ENCODE results near the gene KLHL29. TPM values are rescaled to one million over a fixed set of nuclear protein-coding genes. Genes with fewer than 3 reads are reported as not detected.

KLHL29 gene
- total RNA-seq, 2 experiments from 2014 or later: 0.15 to 0.21 TPM

- ChIA-PET POLR2A (no interaction called here), CTCF (no interaction called here)
These were observed 247.4 kb downstream of the KLHL29 start for GRCh38 chr2:23632386-23632785.

- CTCF ChIA-PET: no interaction called here
- POLR2A ChIA-PET: no interaction called here
These were observed 247.9 kb downstream of the KLHL29 start for GRCh38 chr2:23632831-23633395.

DNA sequence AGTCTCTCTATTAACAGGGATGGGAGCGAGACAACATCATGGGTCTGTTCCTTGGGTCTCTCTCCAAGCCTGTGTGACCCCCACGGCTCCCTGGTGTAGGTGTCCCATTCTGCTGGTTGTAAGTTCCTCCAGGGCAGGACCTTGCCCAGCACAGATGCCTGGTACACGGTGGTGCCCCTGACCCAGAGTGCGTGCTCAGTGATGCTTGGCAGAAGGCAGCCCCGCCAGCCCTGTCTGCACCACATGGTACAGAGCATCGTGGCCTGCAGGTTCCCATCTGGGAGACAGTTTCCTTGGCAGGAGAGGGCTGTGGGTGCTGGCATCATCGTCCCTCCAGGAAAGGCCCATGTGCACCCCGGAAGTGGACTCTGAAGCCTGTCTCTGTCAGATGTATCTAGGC, 249.0 kb downstream of the KLHL29 start:
- CTCF ChIA-PET: no interaction called here
- POLR2A ChIA-PET: no interaction called here

GRCh38 chr2:23635442-23636340, 250.7 kb downstream of the KLHL29 start:
- POLR2A ChIA-PET: no interaction called here
- CTCF ChIA-PET: interaction anchor here (2.1 kb wide), 1 partner anchor 12 kb away, joined by 7 read pairs; no protein-coding TSS in a partner anchor

GRCh38 chr2:23636426-23636825, 251.4 kb downstream of the KLHL29 start:
- CTCF ChIA-PET: interaction anchor here (2.1 kb wide), 1 partner anchor 13 kb away, joined by 7 read pairs; no protein-coding TSS in a partner anchor

GRCh38 chr2:23637011-23637778, 252.2 kb downstream of the KLHL29 start:
- CTCF ChIA-PET: interaction anchor here (2.1 kb wide), 1 partner anchor 14 kb away, joined by 7 read pairs; no protein-coding TSS in a partner anchor
- POLR2A ChIA-PET: no interaction called here

More at GRCh38 chr2:23636426-23636825, 251.4 kb downstream of the KLHL29 start:
- POLR2A ChIA-PET: no interaction called here

- ChIA-PET POLR2A (no interaction called here), CTCF (no interaction called here)
These were observed 254.5 kb downstream of the KLHL29 start for GRCh38 chr2:23639406-23639982.

- CTCF ChIA-PET: no interaction called here
- POLR2A ChIA-PET: no interaction called here
These were observed 255.7 kb downstream of the KLHL29 start for GRCh38 chr2:23640711-23641110.

- ChIA-PET CTCF (no interaction called here), POLR2A (no interaction called here)
These were observed 257.5 kb downstream of the KLHL29 start for GRCh38 chr2:23642516-23642915.

DNA sequence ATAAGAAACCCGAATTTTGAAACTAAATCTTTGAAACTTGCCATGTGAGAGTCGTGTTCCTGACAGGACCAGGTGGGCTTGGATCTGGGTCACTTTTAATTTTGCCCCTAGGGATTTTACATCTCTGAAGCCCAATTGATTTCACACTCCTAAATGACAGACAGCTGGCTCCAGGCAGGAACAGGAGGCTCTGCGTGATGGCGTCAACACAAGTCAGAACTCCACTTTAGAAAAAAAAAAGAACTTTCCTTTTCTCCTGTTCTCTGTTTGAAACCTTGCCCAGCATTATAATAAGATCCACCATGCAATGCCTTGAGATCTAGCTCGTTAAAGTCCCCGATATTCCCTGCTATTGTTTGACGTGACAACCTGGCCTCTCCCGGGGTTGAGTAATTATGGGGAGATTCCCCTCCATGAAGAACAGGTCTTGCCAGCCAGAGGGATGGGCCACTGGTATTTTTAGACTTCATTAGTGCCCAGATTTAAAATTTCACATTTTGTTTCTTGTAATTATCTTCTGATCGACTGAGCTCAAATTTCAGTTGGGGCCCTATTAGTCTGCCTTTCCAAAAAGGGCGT, 260.3 kb downstream of the KLHL29 start:
- ChIA-PET CTCF (no interaction called here), POLR2A (no interaction called here)

DNA sequence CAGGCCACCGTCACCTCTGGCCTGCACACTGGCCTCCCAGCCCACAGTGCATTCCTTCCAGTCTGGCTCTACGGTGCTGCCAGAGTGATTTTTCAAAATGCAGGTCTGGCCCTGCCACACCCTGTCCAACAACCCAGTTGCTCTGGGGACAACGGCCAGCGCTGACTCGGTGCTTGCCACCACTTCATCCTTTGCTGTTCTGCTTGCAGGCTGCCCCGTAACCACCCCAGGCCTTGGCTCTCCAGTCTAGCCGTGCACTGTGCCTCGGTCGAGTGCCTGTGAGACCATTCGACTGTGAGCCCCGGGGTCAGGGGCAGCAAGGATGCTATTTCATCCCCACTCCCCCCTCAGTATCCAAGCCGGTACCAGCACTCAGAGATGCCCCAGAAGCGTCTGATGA, 262.6 kb downstream of the KLHL29 start:
- ChIA-PET CTCF (no interaction called here), POLR2A (no interaction called here)

GRCh38 chr2:23649303-23649702, 264.3 kb downstream of the KLHL29 start:
- CTCF ChIA-PET: no interaction called here

DNA sequence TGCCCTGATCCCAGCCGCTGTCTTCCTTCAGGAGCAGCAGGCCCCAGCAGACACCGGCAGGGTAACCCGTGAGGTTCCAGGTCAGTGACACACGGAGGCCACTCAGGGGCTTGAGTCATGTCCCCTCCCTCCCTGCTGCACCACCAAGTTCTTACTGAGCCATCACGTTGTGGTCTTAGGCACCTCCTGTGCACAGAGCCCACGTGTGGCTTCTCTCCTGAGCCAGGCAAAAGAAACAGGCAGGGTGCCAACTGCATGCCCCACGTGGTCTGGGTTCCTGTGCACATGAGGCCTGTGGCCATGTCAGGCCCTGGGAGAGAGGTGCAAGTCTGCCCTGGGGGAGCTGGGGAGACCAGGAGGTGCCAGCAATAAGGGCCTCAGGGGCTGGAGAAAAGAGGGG, 264.8 kb downstream of the KLHL29 start:
- ChIA-PET CTCF (no interaction called here), POLR2A (no interaction called here)

More at GRCh38 chr2:23649303-23649702, 264.3 kb downstream of the KLHL29 start:
- POLR2A ChIA-PET: no interaction called here

- ChIA-PET POLR2A (no interaction called here), CTCF (no interaction called here)
These were observed 266.5 kb downstream of the KLHL29 start for GRCh38 chr2:23651187-23652080.

DNA sequence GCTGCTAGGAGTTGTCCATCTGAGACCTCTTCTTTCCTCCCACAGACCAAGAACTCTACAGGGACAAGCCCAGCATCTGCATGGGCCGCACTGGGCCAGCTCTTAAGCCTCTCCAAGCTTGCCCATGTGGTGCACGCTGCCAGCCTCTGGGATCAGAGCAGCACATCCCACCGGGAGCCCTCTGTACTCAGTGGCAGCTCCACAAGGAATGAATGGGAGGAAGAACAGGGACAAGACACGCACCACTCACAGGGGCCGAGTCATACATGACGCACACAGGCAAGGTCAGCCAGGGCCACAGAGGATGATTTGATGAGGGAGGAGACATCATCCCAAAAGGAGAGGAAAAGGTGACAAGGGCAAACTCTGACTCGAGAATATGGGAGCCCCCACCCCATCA, 268.3 kb downstream of the KLHL29 start:
- ChIA-PET CTCF (no interaction called here), POLR2A (no interaction called here)

- ChIA-PET CTCF (no interaction called here), POLR2A (no interaction called here)
These were observed 269.8 kb downstream of the KLHL29 start for GRCh38 chr2:23654756-23655155.

- POLR2A ChIA-PET: no interaction called here
- CTCF ChIA-PET: no interaction called here
These were observed 271.1 kb downstream of the KLHL29 start for GRCh38 chr2:23655934-23656596.

GRCh38 chr2:23656597-23656973, 271.6 kb downstream of the KLHL29 start:
- ChIA-PET POLR2A (no interaction called here), CTCF (no interaction called here)

DNA sequence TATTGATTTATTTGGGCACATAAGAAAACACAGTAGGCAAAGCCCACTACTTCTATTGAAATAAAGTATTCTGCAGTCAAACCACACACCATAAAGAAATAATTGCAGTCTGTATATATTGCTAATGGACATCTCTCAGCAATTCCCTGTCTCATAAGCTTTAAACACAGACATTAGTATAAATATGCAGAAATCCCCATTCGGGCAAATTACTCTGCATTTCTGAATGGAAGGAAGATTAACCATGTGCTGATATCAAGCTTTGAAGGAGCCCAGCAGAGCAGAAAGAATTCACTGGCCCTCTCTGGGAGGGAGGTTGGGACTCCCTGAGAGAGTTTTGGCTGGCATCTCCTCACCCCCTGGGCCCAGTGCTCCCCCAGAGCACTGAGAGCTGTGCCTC, 272.4 kb downstream of the KLHL29 start:
- ChIA-PET CTCF (no interaction called here), POLR2A (no interaction called here)

Data from activated CD8-positive, alpha-beta memory T cell treated with anti-CD3 and anti-CD28 coated beads for 36 hours (primary cell).